ENCODE results near the gene ZNF688. TPM values are rescaled to one million over a fixed set of nuclear protein-coding genes. Genes with fewer than 3 reads are reported as not detected.

ZNF688 gene
- total and polyA plus RNA-seq, 9 of the 15 experiments (the other 6 are each of a cell fraction or from before 2014, with no cell fraction given) = 0.48 to 12.9 (median 4.5) TPM

DNA sequence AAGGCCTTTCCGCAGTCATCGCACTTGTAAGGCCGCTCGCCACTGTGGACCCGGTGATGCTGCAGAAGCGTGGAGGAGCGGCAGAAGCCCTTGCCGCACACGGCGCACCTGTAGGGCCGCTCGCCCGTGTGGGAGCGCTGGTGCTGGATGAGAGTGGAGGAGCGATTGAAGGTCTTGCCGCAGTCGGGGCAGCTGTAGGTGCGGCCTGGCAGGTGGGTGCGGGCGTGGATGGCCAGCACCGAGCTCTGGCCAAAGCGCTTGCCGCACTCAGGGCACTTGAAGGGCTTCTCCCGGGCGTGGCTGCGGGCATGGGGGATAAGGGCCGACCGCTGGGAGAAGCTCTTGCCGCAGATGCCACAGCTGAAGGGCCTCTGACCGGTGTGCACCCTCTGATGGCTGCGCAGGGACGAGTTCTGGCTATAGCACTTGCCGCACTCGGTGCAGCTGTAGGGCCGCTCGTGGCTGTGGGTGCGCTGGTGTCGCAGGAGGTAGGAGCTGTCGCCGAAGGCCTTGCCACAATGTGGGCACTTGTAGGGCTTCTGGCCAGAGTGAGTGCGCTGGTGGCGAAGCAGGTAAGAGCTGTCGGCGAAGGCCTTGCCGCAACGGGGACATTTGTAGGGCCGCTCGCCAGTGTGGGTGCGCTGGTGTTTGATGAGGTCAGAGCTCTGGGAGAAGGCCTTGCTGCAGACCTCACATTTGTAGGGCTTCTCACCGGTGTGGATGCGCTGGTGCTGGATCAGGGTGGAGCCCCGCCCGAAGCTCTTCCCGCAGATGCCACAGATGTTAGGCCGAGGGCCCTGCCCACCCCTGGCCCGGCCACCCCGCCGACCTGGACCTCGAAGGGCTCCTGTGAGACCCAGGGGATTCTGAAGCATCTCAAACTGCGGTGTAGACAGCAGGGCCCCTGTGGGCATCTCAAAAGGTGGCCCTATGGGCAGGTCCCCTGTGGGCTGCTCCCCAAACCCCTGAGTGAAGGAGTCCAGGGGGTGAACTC is 46.6 kb downstream of the ZNF688 start (continued):
- TF ChIP-seq MLLT1 (IDR thresholded peaks at IDR 0.05) = peak in 1 of 2 experiments; percentile 61; a peak in 1 of 4 replicates
- TF ChIP-seq ZBTB7A (IDR thresholded peaks at IDR 0.05; ENCODE audit: borderline replicate concordance, control insufficient read depth, low read depth, low read length) = no peak
- no peak for TF ChIP-seq PPARD (CRISPR knock-in tag; IDR thresholded peaks at IDR 0.05)
- no peak for TF ChIP-seq ZNF407 (IDR thresholded peaks at IDR 0.05; ENCODE audit: low read depth)
- TF ChIP-seq SMAD1 (IDR thresholded peaks at IDR 0.05; ENCODE audit: low read depth, low read length, partially characterized antibody) = no peak
- TF ChIP-seq FOXK2 (conservative IDR thresholded peaks at IDR 0.05 in 1 of 2, IDR thresholded peaks at IDR 0.05 in 1 of 2; ENCODE audit: low read depth in 2 of 2) = no peak
- TF ChIP-seq SREBF2 (CRISPR knock-in tag; IDR thresholded peaks at IDR 0.05) = no peak
- 0 out of 2 replicates have a peak, but pooled peaks have one; percentile 10 for TF ChIP-seq RNF2 (IDR thresholded peaks at IDR 0.05)
- TF ChIP-seq, protein P1, sequence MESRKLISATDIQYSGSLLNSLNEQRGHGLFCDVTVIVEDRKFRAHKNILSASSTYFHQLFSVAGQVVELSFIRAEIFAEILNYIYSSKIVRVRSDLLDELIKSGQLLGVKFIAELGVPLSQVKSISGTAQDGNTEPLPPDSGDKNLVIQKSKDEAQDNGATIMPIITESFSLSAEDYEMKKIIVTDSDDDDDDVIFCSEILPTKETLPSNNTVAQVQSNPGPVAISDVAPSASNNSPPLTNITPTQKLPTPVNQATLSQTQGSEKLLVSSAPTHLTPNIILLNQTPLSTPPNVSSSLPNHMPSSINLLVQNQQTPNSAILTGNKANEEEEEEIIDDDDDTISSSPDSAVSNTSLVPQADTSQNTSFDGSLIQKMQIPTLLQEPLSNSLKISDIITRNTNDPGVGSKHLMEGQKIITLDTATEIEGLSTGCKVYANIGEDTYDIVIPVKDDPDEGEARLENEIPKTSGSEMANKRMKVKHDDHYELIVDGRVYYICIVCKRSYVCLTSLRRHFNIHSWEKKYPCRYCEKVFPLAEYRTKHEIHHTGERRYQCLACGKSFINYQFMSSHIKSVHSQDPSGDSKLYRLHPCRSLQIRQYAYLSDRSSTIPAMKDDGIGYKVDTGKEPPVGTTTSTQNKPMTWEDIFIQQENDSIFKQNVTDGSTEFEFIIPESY (CRISPR knock-in tag; IDR thresholded peaks at IDR 0.05) = peak; percentile 82
- 0 out of 2 replicates have a peak, but pooled peaks have one; percentile 35 for TF ChIP-seq POLR2G (IDR thresholded peaks at IDR 0.05; ENCODE audit: low read depth, low read length)
- no peak for TF ChIP-seq RBBP5 (IDR thresholded peaks at IDR 0.05; ENCODE audit: borderline replicate concordance, insufficient read depth, low read length, poor library complexity, severe bottlenecking)
- no peak for TF ChIP-seq ILF3 (IDR thresholded peaks at IDR 0.05; ENCODE audit: borderline replicate concordance)
- TF ChIP-seq SAFB2 (IDR thresholded peaks at IDR 0.05; ENCODE audit: borderline replicate concordance, low read depth, low read length, severe bottlenecking) = no peak
- TF ChIP-seq RBM22 (IDR thresholded peaks at IDR 0.05; ENCODE audit: low read depth, low read length, poor library complexity, severe bottlenecking) = no peak
